ENCODE data around the gene CSF1.

DNA sequence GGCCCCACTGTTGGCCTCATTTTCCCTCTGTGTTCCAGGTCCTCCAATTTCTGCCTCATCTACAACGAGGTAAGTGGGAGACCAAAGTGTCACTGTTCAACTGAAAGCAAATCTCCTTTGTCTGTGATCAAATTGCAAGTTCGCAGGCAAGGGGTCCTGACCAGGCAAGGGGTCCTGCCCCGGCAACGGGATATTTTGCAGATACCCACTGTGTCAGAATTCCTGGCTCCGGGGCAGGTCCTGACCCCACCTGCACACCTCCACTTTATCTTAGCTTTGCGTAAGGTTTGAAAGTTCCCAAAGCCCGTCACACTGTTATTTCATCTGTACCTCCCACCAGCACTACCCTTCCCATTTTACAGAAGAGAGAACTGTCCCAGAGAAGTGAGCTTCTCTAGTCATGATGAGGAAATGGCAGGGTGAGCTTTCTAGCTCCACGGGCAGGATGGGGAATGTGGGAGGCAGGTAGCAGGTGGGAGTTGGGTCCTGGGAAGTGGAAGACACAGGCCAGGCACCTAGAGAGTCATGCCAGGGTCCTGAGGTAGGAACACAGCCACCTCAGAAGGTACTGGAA lies 32.0 kb upstream of the CSF1 start:
- TF ChIP-seq, protein P1, sequence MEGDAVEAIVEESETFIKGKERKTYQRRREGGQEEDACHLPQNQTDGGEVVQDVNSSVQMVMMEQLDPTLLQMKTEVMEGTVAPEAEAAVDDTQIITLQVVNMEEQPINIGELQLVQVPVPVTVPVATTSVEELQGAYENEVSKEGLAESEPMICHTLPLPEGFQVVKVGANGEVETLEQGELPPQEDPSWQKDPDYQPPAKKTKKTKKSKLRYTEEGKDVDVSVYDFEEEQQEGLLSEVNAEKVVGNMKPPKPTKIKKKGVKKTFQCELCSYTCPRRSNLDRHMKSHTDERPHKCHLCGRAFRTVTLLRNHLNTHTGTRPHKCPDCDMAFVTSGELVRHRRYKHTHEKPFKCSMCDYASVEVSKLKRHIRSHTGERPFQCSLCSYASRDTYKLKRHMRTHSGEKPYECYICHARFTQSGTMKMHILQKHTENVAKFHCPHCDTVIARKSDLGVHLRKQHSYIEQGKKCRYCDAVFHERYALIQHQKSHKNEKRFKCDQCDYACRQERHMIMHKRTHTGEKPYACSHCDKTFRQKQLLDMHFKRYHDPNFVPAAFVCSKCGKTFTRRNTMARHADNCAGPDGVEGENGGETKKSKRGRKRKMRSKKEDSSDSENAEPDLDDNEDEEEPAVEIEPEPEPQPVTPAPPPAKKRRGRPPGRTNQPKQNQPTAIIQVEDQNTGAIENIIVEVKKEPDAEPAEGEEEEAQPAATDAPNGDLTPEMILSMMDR (IDR thresholded peaks at IDR 0.05), result no peak
- TF ChIP-seq POLR2A (IDR thresholded peaks at IDR 0.05), result no peak

Data from thyroid gland (tissue), 4 donors.